ENCODE results near the gene DNAJA2. TPM values are rescaled to one million over a fixed set of nuclear protein-coding genes. Genes with fewer than 3 reads are reported as not detected.
A peak's percentile ranks its signal among the peaks of the same experiment; 100 is the strongest.

Gene DNAJA2
- total and polyA plus RNA-seq, 9 of the 15 experiments (the other 6 are each of a cell fraction or from before 2014, with no cell fraction given) = 24.1 to 75.9 (median 50.7) TPM

- TF ChIP-seq ZNF395 (CRISPR knock-in tag; IDR thresholded peaks at IDR 0.05) (0 out of 2 replicates have a peak, but pooled peaks have one; percentile 13), CUX1 (CRISPR knock-in tag; IDR thresholded peaks at IDR 0.05) (0 out of 2 replicates have a peak, but pooled peaks have one; percentile 74), ZFX (CRISPR knock-in tag; IDR thresholded peaks at IDR 0.05) (peak; percentile 54; the same call in 1 of the 2 replicates), GTF2F1 (IDR thresholded peaks at IDR 0.05; ENCODE audit: low read depth, low read length) (no peak), ZNF175 (CRISPR knock-in tag; IDR thresholded peaks at IDR 0.05; ENCODE audit: low read depth) (0 out of 2 replicates have a peak, but pooled peaks have one; percentile 22), POLR2H (tag; IDR thresholded peaks at IDR 0.05; ENCODE audit: low read depth) (0 out of 2 replicates have a peak, but pooled peaks have one; percentile 12), GTF2E2 (tag; IDR thresholded peaks at IDR 0.05) (peak; percentile 2), L3MBTL2 (IDR thresholded peaks at IDR 0.05) (peak; percentile 71; the same call in 1 of the 2 replicates), NRF1 (conservative IDR thresholded peaks at IDR 0.05 in 1 of 2, IDR thresholded peaks at IDR 0.05 in 1 of 2) (peak in 1 of 2 experiments; percentile 52; a peak in 1 of 4 replicates), ERF (CRISPR knock-in tag; IDR thresholded peaks at IDR 0.05) (no peak), CREB5 (CRISPR knock-in tag; IDR thresholded peaks at IDR 0.05) (no peak), WHSC1 (IDR thresholded peaks at IDR 0.05; ENCODE audit: low read length) (no peak), BRD4 (IDR thresholded peaks at IDR 0.05) (0 out of 2 replicates have a peak, but pooled peaks have one; percentile 12)
Measured at GRCh38 chr16:46973996-46974324, 486 bp upstream of the DNAJA2 start (continued).
